ENCODE data around the gene TMEM151B. TPM values are rescaled to one million over a fixed set of nuclear protein-coding genes. Genes with fewer than 3 reads are reported as not detected.
A peak's percentile ranks its signal among the peaks of the same experiment; 100 is the strongest.

The TMEM151B gene
- total and polyA plus RNA-seq, 2 of the 13 experiments (the other 11 are each of a cell fraction or from before 2014, with no cell fraction given): not detected

GRCh38 chr6:44245912-44246662 is 24.2 kb upstream of the TMEM151B start (continued):
- TF ChIP-seq KAT7 (CRISPR knock-in tag; IDR thresholded peaks at IDR 0.05; ENCODE audit: borderline replicate concordance) (peak; percentile 82; the same call in 1 of the 2 replicates), E2F1 (CRISPR knock-in tag; IDR thresholded peaks at IDR 0.05) (peak; percentile 56; the same call in 1 of the 2 replicates), PHF5A (CRISPR knock-in tag; IDR thresholded peaks at IDR 0.05; ENCODE audit: low read depth, unreplicated experiment) (no peak), SYNCRIP (IDR thresholded peaks at IDR 0.05; ENCODE audit: insufficient read depth, low read depth, low read length) (no peak), IKZF1 (IDR thresholded peaks at IDR 0.05) (no peak), GPBP1L1 (CRISPR knock-in tag; IDR thresholded peaks at IDR 0.05) (no peak), E2F5 (CRISPR knock-in tag; conservative IDR thresholded peaks at IDR 0.05) (no peak), NFIC (IDR thresholded peaks at IDR 0.05; ENCODE audit: low read length) (no peak), ZSCAN21 (CRISPR knock-in tag; IDR thresholded peaks at IDR 0.05; ENCODE audit: borderline replicate concordance) (peak; percentile 66; the same call in 1 of the 2 replicates), RFX5 (IDR thresholded peaks at IDR 0.05; ENCODE audit: low read depth, low read length) (no peak; the same call in 1 of the 2 replicates), GMEB1 (CRISPR knock-in tag; IDR thresholded peaks at IDR 0.05; ENCODE audit: borderline replicate concordance) (peak; percentile 93), RNF219 (CRISPR knock-in tag; IDR thresholded peaks at IDR 0.05) (peak; percentile 93)

Data from HepG2 (cell line).